Activated CD4-positive, alpha-beta T cell treated with anti-CD3 and anti-CD28 coated beads for 48 hours (primary cell): Measurements from ENCODE around the gene CHRNA10.

Source experiments
- DNase-seq: peaks from one replicate; pipeline ENCODE4 v3.0.0-alpha.2; 2020

The CHRNA10 gene

DNA sequence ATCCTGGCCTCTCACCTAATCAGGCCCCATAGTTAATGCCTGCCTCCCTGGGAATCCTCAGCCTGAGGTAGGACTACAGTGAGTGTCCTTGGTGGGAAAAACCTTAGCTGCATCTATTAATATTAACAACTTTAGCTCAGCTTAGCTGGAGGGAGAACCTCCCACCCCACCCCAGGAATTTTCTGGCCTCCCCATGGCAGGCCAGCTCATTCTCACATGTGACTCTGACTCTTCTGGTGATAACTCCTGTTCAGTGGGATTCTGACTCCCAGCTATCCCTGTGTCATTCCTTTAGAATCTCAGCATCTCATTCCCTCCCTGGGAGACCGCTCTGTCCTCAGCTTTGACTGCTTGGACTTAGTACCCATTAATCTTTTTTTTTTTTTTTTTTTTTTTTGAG is 43.9 kb downstream of the CHRNA10 start:
- DNase-seq = no peak

DNA sequence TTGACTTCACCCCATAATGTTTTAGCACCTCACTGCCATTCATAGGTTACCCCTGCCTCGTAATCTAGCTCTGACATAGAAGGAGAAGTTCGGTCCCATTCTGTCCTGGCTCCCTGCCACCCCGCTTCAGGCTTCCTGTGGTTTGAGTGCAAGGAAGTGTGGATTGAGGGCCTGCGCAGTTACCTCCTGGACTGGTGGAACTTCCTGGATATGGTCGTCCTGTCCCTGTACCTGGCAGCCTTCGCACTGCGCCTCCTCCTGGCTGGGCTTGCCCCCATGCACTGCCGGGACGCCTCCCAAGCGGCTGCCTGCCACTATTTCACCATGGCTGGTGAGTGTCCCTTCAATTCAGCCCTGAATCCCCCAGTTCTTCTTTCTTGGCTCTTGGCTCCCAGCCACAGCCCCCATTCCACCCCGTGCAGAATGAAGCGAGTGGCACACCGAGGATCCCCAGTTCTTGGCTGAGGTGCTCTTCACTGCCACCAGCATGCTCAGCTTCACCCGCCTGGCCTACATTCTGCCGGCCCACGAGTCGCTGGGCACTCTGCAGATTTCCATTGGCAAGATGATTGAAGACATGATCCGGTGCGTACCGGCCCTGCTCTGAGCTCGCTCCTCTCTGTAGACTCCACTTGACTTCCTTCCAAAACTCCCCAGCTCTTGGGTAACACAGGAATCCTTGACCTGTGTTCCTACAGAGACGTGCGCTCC is 44.8 kb downstream of the CHRNA10 start:
- DNase-seq = peak; percentile 34

- DNase-seq = no peak
These were observed 47.3 kb downstream of the CHRNA10 start for GRCh38 chr11:3623767-3624458.

- DNase-seq = no peak
These were observed 48.1 kb downstream of the CHRNA10 start for GRCh38 chr11:3623121-3623520.

- DNase-seq = no peak
These were observed 48.7 kb downstream of the CHRNA10 start for GRCh38 chr11:3622521-3622920.

DNA sequence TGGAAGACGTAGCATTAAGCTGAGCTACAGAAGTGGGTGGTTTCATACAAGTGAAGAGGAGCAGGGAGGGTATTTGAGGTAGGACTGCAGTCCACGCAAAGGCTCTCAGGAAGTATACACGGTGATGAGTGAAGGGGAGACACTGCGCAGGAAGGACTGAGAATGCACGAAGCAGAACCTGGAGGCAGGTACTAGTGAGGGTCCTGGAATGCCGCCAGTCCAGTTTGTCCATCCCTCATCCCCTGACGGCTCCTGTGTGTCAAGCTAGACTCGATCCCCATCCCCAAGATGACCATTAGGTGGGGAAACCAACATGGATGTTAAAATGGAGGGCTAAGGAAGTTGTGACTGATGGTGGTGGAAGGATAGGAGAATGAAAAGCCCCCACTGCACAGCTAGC is 53.2 kb downstream of the CHRNA10 start:
- no peak for DNase-seq

- DNase-seq = no peak
These were observed 54.3 kb downstream of the CHRNA10 start for GRCh38 chr11:3616721-3617460.

DNA sequence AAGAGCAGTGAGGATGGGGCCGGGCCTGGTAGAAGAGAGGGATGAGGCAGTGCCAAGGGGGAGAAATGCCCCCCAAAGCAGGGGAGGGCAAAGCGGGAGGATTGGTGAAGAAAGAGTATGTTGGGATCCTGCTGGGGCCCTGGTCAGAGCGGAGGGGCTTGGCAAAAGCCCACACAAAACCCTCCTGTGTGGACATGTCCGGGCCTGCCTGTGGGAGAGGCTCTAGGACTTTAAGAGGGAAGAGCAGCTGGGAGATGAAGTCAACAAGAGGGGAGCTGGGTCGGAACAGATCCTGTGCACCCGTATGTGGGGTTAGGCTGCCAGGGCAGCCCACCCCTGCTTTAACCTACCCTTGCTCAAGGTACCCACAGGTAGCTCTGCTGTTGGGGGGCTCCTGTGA is 55.2 kb downstream of the CHRNA10 start:
- DNase-seq = no peak
